ENCODE data around the gene DUSP18.

- TF ChIP-seq CTCF (conservative IDR thresholded peaks at IDR 0.05; ENCODE audit: low read depth, low read length), result no peak
- TF ChIP-seq RFX5 (IDR thresholded peaks at IDR 0.05; ENCODE audit: low read depth, low read length), result no peak
- TF ChIP-seq POLR2A (IDR thresholded peaks at IDR 0.05; ENCODE audit: low read depth, low read length), result no peak
- no peak for TF ChIP-seq SMC3 (IDR thresholded peaks at IDR 0.05; ENCODE audit: low read depth, low read length)
- TF ChIP-seq RAD21 (IDR thresholded peaks at IDR 0.05; ENCODE audit: low read length), result no peak
Measured at GRCh38 chr22:30685178-30685577, 17.5 kb upstream of the DUSP18 start.
